GM19238 (cell line): Measurements from ENCODE around the gene PPM1G.

Source experiments
- DNase-seq: peaks from one replicate; pipeline ENCODE4 v3.0.0; 2011; ENCODE audit warnings: low spot score; ENCODE audit not compliant: insufficient read length

Gene PPM1G

DNA sequence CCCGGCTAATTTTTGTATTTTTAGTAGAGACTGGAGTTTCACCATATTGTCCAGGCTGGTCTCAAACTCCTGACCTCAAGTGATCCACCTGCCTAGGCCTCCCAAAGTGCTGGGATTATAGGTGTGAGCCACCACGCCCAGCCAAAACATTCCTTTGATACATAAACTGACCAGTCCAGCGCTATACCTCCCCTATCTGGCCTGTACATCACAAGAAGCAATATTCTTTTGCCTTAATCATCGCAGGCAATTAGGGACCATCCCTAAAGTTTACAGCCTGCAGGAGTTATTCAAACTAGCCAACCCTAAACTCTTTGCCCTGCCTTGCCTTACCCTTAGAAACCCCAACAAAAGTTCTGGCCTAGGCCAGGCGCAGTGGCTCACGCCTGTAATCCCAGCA is 6.8 kb upstream of the PPM1G start:
- no peak for DNase-seq

DNA sequence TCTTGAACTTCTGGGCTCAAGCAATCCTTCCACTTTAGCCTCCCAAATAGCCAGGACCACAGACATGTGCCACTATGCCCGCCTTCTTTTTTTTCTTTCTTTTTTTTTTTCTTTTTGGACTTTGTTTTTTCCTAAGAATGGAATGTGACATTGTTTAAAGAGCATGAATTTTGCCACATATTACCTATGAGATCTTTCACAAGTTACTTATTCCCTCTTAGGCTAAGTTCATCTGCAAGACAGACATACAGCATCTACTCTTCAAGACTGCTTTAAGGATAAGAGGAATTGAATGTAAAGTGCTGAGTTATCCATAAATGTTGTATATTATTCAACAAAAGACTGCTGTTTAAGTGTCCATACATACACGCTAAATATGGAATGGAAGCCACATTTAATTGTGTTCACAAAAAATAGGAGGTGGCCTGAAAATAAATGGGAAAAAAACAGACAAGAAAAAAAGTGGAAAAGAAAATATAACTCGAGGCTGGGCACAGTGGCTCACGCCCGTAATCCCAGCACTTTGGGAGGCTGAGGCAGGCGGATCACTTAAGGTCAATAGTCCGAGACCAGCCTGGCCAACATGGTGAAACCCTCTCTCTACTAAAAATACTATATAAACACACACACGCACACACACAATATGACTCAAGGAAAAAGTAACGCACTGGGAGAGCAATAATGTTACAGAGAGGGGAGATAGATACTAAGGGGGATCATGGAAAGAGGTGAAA is 3.2 kb upstream of the PPM1G start:
- no peak for DNase-seq

DNA sequence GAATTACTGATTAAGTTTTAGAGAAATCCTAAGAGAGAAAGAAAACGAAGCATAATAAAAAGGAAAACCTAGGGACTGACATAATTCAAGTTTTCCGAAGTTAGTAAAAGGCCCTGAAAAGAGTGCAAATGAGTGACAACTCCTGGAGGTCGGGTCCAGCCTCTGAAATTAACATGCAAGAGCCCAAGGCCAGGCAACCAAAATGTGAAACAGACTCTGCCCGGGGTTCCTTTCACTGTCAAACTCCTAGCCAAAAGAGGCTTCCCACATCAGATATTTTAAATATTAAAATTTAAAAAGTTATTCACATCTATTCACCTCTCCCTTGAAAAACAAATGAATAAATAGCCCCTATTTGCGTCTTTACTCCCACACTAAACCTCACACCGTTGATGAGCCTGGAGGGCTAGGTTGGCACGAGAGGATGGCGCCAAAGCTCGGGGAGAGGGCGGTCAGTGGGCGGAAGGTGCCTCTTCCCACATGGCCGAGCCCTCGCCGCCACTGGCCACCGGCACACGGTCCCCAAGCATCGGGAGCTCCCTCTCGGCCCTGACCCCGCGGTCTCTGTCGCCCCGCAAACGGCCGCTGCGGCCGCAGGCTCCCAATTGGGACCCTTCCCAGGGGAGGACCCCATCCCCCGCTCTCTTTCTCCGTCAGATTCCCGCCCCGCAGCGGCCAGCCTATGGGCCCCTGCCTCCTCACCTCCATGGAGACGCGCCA is 630 bp downstream of the PPM1G start:
- DNase-seq, result peak; percentile 18

DNA sequence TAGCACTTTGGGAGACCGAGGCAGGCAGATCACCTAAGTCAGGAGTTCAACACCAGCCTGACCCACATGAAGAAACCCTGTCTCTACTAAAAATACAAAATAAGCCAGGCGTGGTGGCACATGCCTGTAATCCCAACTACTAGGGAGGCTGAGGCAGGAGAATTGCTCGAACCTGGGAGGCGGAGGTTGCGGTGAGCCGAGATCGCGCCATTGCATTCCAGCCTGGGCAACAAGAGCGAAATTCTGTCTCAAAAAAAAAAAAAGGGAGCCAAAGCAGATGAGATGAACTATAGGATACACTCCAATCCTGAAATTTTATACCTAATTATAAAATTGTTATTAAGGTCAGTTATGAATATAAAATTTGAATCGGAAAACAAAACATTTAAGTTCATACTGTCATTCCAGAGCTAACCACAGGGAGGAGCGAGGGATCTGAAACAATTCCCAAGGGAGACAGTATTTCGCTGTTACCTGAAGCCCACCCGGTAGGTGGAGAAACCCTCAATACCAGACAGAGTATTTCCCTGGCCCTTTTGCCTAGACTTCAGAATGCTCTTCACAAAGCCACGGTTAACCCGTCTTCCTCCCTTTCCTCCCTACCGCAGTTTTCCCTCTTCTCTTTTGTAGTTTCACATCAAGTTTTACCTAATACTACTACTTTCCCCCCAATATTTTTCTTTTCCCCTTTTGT is 1.4 kb downstream of the PPM1G start:
- DNase-seq, result no peak

DNA sequence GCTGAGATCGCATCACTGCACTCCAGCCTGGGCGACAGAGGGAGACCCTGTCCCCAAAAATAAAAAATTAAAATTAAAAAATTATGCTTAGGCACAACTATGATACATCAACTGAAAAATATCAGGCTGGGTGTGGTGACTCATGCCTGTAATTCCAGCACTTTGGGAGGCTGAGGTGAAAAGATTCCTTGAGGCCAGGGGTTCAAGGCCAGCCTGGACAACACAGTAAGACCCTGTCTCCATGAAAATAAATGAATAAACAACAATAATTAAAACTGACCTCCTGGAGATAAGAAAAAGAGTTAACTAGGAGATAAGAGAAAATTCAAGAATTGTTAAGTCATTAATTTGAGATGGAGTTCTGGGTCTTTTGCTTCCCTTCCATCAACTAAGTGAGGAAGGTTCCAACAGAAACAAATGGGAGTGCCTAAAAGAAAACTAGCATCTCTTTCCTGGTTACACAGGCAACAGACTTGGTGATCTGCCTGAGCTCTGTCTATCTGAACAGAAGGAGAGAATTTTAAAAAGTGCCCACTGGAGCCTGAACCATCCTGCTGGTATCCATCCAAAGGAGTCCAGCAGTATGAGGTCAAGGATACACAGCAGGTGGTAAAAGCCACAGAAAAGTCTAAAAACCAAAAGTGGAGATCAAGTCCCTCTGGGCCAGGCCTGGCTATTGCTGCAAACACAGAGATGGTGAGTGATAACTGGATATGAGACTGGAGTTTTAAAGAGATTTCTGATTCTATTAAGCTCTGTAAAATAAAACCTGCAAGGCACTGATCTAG is 8.8 kb downstream of the PPM1G start:
- DNase-seq, result no peak

DNA sequence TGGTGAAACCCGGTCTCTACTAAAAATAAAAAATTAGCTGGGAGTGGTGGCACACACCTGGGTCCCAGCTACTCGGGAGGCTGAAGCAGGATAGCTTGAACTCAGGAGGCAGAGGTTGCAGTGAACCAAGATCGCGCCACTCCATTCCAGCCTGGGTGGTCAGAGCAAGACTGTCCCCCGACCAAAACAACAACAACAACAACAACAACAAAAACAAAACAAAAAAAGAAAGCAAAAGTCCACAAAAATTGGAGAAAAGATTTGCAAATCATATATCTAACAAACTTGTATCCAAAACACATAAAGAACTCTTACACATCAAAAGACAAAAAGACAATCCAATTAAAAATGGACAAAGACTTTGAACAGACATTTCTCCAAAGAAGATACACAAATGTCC is 10.4 kb downstream of the PPM1G start:
- no peak for DNase-seq

DNA sequence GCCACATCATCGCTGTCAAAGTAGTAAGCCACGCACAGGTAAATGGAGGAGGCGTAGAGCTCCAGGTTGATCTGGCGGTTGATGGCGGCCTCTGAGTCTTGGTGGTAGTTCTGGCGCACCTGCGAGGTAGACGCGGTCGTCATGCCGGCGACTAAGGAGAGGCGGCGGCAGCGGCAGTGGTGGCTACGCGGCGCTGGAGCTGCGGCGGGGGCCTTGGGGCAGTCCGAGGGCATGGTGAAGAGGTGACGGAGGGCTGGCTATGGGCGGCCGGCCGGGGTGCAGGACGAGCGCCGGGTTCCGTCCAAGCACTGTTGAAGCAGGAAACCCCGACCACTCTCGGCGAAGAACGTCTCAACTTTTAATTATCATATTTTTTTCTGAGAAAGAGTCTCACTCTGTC is 16.2 kb downstream of the PPM1G start:
- no peak for DNase-seq

DNA sequence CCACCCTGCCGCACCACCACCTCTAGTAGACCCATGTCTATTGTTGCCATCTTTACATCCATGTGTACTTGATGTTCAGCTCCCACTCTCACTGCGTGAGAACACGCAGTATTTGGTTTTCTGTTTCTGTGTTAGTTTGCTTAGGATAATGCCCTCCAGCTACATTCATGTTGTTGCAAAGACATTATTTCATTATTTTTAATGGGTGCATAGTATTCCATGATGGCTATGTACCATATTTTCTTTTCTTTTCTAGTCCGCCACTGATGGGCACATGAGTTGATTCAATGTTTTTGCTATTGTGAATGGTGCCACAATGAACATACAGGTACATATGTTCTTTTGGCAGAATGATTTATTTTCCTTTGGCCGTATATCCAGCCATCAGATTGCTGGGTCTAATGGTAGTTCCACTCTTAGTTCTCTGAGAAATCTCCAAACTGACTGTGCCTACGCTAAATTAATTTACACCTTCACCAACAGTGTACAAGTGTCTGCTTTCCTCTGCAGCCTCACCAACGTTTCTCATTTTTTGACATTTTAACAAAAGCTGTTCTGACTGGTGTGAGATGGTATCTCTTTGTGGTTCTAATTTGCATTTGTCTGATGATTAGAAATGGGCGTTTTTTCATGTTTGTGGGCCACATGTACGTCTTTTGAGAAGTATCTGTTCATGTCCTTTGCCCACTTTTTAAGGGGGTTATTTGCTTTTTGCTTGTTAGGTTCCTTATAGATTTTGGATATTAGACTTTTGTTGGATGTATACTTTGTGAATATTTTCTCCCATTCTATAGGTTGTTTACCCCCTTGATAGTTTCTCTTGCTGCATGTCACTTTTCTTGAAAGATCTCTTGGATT is 18.3 kb downstream of the PPM1G start:
- no peak for DNase-seq

DNA sequence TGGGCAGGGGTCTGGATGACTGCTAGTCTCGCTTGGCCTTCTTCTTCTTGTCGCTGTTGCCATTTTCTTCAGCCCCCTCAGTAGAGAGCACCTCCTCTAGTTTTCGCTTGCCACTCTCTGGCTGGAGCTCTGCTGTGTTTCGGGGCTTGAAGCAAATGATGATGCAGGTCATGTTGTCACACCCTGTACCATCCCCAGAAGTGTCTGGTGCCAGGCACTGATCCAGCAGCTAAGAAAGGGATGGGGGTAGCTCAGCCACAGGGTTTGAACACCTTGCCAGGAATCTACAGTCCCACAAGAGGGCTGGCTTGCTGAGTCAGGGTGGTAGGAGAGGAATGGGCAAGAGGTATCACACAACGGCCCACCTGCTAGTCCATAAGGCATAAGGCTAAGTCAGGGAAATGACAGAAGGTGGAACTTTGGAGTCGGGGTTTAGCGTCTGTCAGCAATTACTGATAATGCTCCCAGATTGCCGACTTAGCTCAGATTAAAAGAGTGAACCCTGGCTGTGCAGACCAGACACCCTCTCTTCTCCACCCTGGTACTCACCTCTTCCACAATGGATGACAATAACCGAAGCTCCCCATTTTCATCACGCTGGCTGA is 27.7 kb downstream of the PPM1G start:
- no peak for DNase-seq

DNA sequence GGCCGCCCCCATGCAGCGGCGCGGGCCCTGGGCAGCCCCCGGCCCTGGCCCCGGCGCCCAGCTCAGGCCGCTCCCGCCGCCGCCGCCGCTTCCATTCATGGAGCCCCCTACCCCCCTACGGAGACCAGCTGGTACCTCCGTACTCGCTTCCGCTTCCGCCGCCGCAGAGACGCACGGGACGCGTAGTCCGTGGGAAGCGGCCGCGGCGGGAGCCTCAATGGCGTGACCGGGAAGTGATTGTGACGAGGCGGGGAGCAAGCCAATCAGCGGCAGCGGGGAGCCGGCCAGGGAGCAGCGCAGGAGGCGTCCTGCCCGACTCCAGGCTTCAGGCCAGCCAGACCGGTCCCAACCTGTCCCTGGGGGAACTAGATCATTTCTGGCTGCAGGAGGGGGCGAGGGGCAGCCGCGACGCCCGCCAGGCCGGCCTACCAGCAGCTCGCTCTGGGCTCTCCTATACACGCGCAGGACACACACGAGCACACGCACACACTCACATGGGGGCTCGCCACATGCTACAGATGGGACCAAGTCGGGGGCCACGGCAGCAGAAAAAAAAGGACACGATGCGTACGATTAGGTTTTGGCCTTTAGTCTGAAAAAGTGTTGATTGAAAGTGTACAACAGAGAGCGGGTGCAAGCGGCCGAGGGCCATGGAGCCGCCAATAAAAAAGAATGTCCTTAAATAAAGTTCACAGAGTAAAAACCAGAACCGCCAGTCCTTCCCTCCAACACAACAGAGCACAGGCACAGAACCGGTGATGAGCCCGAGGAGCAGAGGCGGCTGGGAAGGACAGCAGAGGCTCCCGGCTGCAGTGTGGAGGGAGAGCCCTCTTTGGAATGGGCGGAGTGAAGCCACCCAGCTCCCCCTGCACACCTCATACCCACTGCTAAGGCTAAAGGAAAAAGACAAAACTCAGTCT is 28.5 kb downstream of the PPM1G start, which contains the start of gene ZNF513:
Gene ZNF513, minus strand, starts transcription at position 109 of the 920 bp plus-strand sequence. CDS start 208 bp downstream, outside the sequence.
- DNase-seq, result peak; percentile 91

DNA sequence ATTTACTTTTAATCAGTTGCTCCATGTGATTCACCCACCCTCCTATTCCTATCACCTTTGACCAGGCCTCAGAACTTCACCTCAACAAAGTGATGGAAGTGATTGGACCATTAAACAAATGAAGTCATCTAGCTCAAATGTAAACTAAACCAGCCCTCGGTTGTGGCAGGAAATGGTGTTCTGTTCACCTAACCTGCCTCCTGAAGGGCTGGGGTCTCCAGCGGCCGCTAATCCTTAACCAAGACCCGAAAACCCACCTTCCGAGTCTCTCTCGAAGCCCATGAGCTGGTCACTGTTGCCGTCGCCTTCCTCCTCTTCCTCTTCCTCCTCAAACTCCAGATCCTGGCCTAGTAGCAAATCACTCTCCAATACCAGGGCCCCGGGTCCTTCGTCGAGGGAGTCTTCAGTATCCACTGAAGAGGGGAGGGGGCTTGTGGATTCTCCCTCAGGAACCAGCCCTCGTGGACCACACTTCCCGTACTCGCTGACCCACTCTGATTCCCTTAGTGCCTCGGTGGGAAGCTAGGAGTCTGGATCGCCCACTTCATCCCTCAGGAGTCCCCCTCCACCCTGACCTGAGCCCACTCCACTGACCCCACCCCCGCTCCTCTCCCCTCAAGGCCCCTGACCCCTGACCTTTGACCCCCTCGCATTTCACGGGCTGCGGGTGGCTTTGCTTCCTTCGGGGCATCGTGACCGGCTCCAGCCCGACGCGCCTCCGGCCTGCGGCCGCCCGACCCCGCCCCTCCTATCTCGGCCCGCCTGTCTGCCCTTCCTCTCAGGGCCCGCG is 29.4 kb downstream of the PPM1G start:
- DNase-seq, result no peak

DNA sequence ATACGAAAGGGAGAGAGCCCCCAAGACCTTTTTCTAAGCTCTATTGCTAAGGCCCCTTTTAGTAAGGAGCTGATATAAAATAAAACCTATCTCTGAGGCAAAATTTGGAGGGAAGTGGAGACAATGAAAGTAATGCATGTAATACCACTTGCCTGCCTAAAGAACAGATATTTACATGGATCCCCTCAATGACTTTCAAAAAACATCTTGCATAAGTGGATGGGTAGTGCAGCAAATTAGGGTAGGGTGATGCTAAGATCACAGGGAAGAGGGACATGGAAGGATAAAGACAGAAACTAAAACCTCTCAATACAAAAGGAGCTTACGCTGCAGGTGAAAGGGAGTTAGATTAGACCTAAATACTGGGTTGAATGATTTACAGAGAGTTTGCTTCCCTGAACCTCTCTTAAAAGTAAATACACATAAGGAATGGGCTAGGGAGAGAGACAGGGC is 30.0 kb downstream of the PPM1G start:
- no peak for DNase-seq

DNA sequence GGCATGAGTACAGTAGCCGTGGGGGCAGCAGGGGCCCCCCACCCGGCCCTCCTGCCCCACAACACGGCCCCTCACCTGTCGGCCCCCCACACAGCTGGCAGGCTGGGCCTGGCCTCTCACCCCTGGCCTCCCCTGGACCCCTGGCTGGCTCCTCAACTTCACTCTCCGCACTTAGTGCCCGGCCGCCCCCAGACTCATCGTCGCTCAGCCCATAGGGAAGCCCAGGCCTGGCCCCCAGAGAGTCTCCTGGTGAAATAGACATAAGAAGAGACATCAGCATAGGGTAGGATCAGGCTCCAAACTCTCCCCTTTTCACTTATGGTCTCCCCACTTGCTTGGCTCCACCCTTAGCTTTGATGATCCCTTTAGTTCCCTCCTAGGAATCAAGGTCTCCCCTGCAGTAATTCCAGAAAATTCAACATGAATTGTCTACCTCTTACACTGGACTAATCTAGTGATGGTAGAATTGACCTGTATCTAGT is 30.5 kb downstream of the PPM1G start:
- DNase-seq, result no peak

DNA sequence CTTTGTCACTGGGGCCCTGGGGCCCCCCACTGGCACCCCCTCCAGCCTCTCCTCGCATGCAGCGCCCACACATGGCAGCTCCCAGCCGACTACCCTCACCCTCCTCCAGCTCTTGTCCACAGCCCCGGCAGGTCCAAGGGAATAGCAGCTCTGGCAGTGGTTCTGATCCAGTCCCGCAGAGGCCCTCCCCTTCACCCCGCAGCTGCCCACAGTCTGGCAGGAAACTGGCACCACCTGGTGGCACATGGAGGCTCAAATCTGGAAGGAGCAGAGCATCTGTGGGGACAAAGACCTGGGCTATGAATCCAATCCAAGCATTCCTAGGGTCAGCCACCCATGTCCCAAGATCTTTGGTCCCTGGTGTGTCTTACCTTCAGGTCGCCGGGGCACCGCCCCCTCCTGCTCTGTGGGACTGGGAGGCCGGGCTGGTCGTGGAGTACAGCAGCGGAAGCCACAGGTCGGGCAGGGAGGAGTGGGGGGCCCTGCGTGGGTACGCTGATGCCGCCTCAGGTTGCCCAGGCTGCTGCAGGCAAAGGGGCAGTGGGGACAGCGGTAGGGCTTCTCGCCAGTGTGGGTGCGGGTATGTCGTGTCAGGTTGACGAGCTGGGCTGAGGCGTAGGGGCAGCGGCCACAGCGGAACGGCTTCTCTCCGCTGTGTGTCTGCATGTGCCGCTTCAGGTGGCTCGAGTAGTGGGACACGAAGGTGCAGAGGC is 31.1 kb downstream of the PPM1G start:
- DNase-seq, result no peak

DNA sequence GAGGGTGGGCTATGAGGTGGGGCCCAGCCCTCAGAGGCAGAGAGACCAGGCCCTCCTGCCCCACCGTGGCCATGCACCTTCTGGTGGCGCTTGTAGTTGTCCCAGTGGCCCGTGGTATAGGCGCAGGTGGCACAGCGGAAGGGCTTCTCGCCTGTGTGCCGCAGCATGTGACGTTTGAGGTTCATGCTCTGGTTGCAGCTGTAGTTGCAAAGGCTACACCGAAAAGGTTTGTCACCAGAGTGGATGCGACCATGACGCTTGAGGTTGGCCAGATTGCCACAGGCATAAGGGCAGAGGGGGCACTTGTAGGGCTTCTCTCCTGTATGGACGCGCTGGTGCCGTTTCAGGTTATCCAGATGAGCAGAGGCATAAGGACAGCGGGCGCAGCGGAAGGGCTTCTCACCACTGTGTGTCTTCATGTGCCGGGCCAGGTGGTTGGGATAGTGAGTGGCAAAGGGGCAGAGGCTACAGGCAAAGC is 31.7 kb downstream of the PPM1G start:
- DNase-seq, result no peak

DNA sequence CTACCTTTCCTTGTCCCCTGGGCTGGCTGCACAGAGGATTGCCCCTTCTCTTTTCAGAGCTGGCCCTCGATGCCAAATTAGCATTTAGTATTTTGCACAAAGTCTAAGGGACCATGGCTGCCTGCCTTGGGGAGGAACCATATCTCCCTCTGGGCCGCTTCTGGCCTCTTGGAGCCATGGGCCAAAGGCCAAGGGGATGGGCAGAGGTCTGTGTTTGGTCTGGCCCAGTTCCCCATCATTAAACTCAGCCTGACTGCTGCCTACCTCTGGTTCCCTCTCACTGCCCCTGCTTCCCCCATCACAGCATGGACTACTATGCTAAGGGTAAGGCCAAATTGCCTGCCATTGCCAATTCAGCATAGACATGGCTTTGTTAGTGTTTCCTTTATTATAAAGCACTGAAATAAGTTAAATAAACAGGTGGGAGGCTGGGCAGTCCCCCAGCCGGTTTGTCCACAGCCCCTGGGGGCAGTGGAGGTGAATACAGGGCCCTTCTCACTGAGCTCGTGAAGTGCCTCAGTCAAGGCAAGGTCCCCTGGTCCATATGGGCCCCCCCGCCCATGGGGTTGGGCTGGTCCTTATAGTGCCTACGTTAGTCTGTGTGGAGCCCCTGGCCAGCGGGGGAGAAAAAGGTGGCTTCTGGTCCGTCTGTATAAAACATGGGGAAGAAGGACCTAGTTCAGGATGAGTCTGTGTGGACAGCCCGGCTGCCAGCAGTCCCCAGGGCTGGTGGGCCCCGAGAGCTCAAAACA is 32.3 kb downstream of the PPM1G start:
- no peak for DNase-seq
